Bronchial smooth muscle cell (primary cell): ENCODE measurements around the gene ADRA1B. TPM values are rescaled to one million over a fixed set of nuclear protein-coding genes. Genes with fewer than 3 reads are reported as not detected.

ENCODE experiments used
- total RNA-seq: library from RNA; depleted of rRNA; stranded (reverse); fragments of >200 nt; gene quantifications from 2 replicates; pipeline ENCODE4 v1.2.1, GENCODE V29; 2014

The ADRA1B gene
- not detected in 2 replicates for total RNA-seq

GRCh38 chr5:159915904-159916840 is at the start of gene ADRA1B:
TSS of gene ADRA1B (plus strand) at chr5:159916482. CDS start at chr5:159916906, 424 bp downstream.

GRCh38 chr5:160008877-160009590 is 92.8 kb downstream of the ADRA1B start, which contains the start of gene TTC1:
TSS of gene TTC1 (plus strand) at chr5:160009139. CDS start at chr5:160010529, 1,390 bp downstream.

Other genes with a start within 250 kb of the ADRA1B start
- gene TTC1, start 92.7 kb downstream of the ADRA1B start, total RNA-seq = 25.1 and 41.3 TPM in 2 replicates
- gene PWWP2A, start 203.0 kb downstream of the ADRA1B start, total RNA-seq = 7.9 and 10.7 TPM in 2 replicates